A172 (cell line): Measurements from ENCODE around the gene OR1E1. TPM values are rescaled to one million over a fixed set of nuclear protein-coding genes. Genes with fewer than 3 reads are reported as not detected.

ENCODE experiments used
- total RNA-seq: library from RNA; depleted of rRNA; stranded (reverse); fragments of >200 nt; shearing (Covaris generic); gene quantifications from 2 replicates; pipeline ENCODE4 v1.2.3, GENCODE V29; 2014; rRNA removed

The OR1E1 gene
- total RNA-seq, 1 experiment from 2014 or later: not detected

Other genes starting within 250 kb of the OR1E1 start
- not detected in 2 replicates for gene OR1A2, start 200.9 kb downstream of the OR1E1 start, total RNA-seq
- gene OR1A1, start 190.7 kb downstream of the OR1E1 start, total RNA-seq: not detected in 2 replicates
- not detected in 2 replicates for gene OR3A1, start 100.0 kb downstream of the OR1E1 start, total RNA-seq
- not detected in 2 replicates for gene OR3A2, start 12.1 kb downstream of the OR1E1 start, total RNA-seq
- gene OR3A3, start 13.0 kb upstream of the OR1E1 start, total RNA-seq: not detected in 2 replicates
- not detected in 2 replicates for gene OR1E2, start 35.4 kb upstream of the OR1E1 start, total RNA-seq
- not detected in 2 replicates for gene SPATA22, start 73.4 kb upstream of the OR1E1 start, total RNA-seq
- 0.09 TPM in 1 of 2 replicates, not detected in the other for gene ASPA, start 77.6 kb upstream of the OR1E1 start, total RNA-seq
- gene TRPV3, start 159.4 kb upstream of the OR1E1 start, total RNA-seq: 1.2 and 1.8 TPM in 2 replicates
- gene TRPV1, start 211.0 kb upstream of the OR1E1 start, total RNA-seq: 0.79 and 1.0 TPM in 2 replicates
- gene SHPK, start 237.8 kb upstream of the OR1E1 start, total RNA-seq: 27.6 and 33.2 TPM in 2 replicates
- 36.0 and 37.8 TPM in 2 replicates for gene CTNS, start 238.3 kb upstream of the OR1E1 start, total RNA-seq